Measurements from ENCODE around the gene EPHB2.
"Not testable (repeated sequence)": the region's sequence is repeated elsewhere in the genome, so short reads cannot be mapped to it uniquely, and the experiment has no call there.

Gene EPHB2

GRCh38 chr1:22710701-22711049, at the start of gene EPHB2:
Gene EPHB2, plus strand, starts transcription at chr1:22710839. Its CDS starts 144 bp downstream, at chr1:22710983.
- DNase-seq = peak; percentile 37

GRCh38 chr1:22661880-22662279, 48.8 kb upstream of the EPHB2 start:
- DNase-seq = no peak

DNA sequence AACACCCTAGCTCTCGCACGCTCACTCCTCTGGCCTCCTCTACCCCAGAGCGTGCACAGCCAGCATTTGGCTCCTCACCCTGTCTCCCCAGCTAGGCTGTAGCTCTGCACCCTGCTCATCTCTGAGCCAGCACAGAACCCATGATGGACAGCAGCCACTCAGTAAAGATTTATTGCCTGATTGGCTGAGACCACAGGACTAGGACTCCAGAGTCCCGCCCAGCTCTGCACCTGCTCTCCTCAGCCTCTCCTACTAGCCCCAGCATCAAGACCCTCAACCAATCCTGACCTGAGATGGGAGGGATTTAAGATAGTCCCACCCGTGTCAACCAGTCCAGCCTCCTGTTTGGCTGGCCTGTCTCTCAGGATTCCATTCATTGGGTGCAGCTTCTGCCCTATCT, 48.3 kb upstream of the EPHB2 start:
- peak; percentile 46 for DNase-seq

GRCh38 chr1:22662986-22663408, 47.6 kb upstream of the EPHB2 start:
- no peak for DNase-seq

DNA sequence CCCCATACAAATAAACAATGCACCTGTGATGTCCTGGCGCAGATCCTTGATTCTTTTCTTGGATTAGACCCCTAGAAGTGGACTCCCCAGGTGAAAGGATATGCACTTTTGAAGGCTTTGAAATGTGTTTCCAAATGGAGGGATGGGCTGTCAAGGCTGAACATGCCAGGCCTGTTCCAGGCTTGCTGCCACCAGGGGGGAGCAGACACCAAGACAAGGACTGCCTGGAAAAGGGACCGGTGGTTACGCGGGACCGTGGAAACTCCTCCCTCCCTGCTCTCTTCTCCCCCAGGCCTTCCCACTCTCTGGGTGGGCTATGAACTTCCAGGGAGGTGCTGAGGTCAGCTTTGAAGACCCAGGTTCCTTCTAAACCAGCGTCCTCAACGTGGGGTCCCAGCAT, 44.9 kb upstream of the EPHB2 start:
- peak; percentile 5 for DNase-seq

DNA sequence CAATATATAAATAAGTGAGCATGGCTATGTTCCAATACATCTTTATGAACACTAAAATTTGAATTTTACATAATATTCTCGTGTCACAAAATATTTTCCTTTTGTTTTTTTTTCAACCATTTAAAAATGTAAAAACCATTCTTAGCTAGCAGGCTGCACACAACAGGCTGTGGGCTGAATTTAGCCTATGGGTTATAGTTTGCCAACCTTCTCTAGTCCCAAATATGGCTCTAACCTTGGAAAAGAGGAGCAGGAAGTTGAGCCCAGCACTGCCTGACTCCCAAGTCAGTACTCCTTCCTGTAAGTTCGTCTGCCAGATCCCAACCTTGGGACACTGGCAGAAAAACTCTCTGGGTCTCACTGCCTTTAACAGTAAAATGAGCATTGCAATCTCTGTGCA, 44.2 kb upstream of the EPHB2 start:
- DNase-seq = no peak

DNA sequence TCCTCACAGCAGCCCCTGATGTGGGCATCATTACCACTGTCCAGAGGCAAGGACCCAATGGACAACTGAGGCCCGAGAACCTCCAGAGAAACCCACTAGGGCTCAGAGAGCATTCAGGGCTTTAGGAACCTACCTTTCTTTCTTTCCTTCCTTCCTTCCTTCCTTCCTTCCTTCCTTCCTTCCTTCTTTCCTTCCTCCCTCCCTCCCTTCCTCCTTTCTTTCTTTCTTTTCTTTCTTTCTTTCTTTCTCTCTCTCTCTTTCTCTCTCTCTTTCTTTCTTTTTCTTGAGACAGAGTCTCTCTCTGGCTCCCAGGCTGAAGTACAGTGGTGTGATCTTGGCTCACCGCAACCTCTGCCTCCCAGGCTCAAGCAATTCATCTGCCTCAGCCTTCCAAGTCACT, 41.8 kb upstream of the EPHB2 start:
- DNase-seq = not testable (repeated sequence)

DNA sequence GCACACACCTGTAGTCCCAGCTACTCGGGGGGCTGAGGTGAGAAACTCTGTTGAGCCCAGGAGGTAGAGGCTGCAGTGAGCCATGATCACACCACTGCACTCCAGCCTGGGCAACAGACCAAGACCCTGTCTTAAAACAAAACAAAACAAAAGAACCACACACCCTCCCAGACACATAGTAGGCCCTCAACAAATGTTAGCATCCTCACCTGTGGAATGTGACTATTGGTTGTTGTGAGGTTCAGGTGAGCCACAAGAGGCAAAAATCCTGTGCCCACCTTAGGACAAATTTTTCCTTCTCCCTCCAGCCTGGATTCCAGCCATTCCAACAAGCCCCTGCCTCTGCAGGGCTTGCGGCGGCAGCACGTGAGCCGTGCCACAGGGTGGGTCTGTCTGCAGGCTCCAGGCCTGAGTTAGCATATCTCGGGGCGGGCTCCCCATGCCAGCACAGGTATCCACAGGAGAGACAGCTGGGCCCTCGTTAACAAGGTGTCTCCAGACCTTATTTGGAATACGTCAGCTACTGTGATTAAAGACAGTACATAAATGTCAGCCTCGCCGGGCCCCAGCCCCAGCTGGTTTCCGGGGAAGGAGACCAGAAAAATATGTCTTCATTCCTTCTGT, 40.2 kb upstream of the EPHB2 start:
- DNase-seq = no peak

- DNase-seq = no peak
Measured at GRCh38 chr1:22671999-22672398, 38.6 kb upstream of the EPHB2 start.

DNA sequence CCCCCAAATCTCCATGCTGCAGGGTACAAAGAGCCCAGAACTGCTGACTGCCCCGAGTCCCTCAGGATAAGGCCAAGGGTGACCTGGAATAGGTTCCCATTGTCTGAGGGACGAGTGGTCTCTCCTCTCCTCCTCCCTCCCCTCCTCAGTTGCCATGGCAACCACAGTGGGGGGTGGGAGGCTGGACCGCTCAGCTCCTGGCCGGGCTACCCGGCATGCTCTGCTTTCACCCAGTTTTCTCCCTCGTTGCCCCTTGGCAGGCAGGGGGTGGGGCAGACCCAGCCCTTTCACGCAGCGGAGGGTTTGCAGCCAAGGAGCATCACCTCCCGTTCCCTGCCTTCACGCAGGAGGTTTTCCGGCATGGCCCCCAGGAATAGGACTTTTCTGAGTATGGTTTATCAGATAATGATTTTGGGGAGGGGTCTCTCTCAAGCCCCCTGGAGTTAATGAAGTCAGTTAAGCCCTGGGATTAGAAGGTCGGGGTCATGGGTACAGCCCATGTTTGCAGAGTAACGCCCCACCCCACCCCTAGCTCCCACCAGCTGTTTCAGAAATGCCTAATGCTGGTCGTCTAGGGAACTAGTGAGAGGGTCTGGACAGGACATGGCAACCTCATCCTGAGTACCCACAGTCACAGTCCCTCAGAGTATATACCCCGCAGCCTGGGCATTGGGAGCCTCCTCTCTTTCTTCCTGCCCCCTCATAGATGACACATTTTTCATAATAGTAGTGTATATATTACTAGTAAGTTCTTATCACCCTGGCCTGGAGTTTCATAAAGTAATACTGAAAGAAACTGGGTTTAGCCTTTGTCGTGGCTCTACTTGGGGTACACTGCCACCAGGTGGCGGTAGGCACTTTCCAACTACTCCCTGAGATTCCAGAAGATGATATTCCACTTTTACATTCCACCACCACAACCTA, 36.9 kb upstream of the EPHB2 start:
- DNase-seq = peak; percentile 64

GRCh38 chr1:22674410-22674749, 36.3 kb upstream of the EPHB2 start:
- no peak for DNase-seq

GRCh38 chr1:22676151-22676550, 34.5 kb upstream of the EPHB2 start:
- not testable (repeated sequence) for DNase-seq

DNA sequence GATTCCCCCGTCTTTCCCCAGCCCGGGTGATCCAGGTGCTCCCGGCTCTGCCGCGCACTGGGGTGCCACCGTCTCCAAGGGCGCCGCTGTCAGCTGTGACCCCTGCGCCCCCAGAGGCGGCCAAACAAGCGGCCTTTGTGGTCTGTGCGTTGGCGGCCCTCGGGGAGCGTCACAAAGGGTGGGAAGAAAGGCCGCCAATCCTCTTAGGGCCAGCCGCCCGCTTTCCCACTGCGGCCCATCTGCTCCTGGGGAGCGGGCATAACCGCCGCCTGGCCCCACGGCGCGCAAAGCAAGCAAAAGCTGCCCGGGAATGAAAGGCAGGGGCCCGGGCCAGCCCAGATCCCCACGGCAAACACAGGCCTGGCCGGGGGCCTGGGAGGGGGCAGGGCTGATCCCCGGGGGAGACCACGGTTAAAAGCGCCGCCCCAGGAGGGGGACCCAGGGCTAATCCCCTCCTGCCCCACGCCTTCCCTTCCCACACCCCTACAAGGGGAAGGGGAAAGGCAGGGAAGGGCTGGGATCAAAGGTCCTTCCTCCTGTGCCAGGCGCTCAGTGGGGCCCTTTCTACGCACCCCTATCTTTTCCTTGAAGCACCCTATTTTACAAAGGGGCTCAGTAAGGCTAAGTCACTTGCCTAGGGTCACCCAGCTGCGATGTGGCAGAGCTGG, 33.6 kb upstream of the EPHB2 start:
- DNase-seq = no peak

DNA sequence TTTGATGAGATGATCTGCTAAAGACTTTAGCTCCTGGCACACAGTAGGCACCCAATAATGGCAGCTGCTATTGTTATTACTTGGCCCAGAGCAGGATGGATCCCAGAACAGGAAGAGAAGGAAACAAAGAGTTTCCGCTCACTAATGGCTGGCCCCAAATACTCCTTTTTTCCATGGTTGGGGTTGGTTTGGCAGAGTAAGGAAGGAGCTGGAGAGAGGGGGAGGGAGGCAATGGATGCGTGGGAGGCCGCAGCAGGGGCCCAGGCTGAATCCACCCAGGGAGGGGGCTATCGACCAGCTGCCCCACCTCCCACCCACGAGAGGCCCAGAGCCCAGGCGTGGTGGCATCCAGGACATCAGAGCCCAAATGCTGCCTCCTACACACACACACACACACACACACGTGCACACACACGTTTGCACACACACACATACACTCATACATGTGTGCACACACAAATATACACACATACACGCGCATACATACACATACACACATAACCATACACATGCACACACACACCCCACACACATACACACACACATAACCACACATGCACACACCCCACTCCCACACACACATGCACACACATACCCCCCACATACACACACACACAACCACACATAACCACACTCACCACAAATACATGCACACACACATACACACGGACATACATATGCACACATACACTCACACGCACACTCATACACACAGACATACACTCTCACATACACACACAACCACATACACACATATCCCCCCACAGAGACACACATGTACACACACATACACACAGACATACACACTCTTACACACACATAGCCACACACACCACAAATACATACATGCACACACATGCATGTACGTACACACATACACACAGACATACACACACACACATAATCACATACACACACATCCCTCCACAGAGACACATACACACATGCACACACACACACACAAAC, 32.4 kb upstream of the EPHB2 start:
- no peak for DNase-seq

DNA sequence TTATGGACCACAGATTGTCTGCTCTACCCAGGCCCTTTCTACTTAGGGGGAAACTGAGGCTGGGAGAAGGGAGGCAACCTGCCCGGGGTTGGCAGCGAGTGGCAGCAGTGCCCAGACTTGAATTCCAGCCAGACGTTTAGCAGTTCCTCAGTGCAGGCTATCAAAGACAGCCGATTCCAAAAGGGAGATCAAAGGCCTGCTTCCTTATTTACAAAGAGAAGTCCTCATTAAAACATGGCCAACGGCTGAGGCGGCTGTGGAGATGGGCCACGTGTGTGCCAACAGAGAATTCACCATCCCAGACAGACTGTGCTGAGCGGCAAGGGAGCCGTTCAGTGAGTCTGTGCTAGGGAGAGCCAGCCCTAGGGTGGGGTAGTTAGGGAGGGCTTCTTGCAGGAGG, 29.9 kb upstream of the EPHB2 start:
- no peak for DNase-seq

- no peak for DNase-seq
Measured at GRCh38 chr1:22681556-22682276, 28.9 kb upstream of the EPHB2 start.

GRCh38 chr1:22683547-22683946, 27.1 kb upstream of the EPHB2 start:
- no peak for DNase-seq

DNA sequence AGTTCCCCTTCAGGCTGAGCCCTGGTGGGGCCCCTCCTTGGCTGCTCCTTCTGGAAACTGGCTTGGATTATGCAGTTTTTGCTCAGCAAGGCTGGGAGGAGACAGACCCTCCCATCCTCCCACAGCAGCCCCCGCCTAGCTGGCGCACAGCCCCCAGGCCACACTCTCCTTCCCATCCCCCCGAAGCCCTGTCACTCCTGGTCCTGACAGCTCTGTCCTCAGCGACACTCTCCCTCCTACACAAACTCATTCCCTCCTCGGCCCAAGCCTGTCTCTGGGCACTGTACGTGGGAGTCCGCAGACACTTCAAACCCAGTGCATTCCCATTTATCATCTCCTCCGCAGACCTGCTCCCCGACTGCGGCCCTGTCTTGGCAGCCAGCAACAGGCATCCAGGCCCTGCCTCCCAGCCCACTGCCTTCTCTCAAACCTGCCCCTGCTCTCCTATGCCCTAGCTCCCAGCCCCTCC, 25.0 kb upstream of the EPHB2 start:
- no peak for DNase-seq

DNA sequence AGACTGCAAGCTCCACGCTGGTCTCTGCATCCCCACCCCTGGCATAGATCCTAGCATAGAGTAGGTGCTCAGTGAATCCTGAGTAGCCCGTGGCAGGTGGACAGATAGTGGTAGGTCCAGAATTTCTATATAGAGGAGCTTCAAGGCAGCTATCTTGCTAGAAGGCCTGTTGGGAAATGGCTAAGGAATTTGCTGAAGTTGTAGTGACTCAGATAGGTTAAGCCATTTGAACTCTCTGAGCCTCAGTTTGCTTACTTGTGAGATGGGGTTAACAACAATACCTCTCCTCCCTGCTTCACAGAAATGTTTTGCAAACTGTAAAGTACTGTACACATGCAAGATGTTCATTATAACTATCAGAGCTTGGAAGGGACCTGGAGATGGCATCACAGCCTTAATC, 23.4 kb upstream of the EPHB2 start:
- DNase-seq = no peak

DNA sequence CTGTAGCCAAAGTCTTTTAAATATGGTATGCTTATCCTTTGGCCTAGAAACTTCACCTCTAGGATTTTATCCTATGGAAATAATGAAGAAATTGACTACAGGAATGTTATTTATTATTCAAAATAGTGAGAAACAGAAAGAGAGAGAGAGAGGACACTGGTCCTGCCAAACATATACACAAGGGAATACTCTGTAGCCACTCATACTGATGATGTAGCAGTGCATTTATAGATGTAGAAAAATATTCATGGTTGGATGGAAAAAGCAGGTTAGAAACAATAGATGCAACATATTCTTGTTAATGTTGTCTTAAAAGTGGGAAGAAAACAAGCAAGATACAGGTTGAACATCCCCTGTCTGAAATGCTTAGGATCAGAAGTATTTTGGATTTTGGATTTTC, 22.2 kb upstream of the EPHB2 start:
- DNase-seq = no peak

DNA sequence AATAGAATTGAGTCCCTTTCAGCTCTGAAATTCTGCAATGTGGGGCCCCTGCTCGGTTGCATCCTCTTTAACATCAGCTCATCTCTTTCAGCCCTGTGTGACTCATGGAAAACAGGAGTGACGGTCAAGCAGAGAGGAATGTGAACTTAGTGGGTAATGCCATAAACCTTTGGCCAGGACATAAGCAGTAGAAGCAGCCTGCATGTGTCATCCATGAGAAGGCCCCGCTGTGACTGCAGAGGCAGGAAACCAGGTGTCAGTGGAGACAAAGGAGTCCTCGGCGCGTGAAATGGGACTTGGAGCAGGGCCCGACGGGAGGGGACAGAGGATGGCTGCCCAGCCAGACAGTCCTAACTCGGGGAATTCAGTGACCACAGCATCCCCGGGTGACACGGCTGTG, 21.1 kb upstream of the EPHB2 start:
- no peak for DNase-seq
